Inflammatory macrophage treated with lipopolysaccharide for 1 hour (primary cell): ENCODE data around the gene ALPK3.

Experiments
- DNase-seq, 2 donors: peaks; one replicate each; pipeline ENCODE4 v3.0.0-alpha.2; 2020 to 2022

ALPK3 gene

GRCh38 chr15:84879088-84879780 lies 62.1 kb downstream of the ALPK3 start:
- no peak for DNase-seq

- no peak for DNase-seq
These were observed 62.9 kb downstream of the ALPK3 start for GRCh38 chr15:84880007-84880406.

GRCh38 chr15:84880822-84881519 lies 63.8 kb downstream of the ALPK3 start:
- no peak for DNase-seq

GRCh38 chr15:84881520-84881830 lies 64.3 kb downstream of the ALPK3 start:
- no peak for DNase-seq

GRCh38 chr15:84883466-84883865 lies 66.3 kb downstream of the ALPK3 start:
- DNase-seq: no peak

GRCh38 chr15:84883916-84884781 lies 67.0 kb downstream of the ALPK3 start, which contains the start of gene SLC28A1:
SLC28A1 (plus strand) TSS chr15:84884662; CDS start chr15:84887761, 3,099 bp downstream.
- no peak for DNase-seq

GRCh38 chr15:84885801-84886200 lies 68.6 kb downstream of the ALPK3 start:
- DNase-seq: no peak

- no peak for DNase-seq
These were observed 69.2 kb downstream of the ALPK3 start for GRCh38 chr15:84886211-84886983.

- no peak for DNase-seq
These were observed 69.8 kb downstream of the ALPK3 start for GRCh38 chr15:84886984-84887299.

- no peak for DNase-seq
These were observed 70.8 kb downstream of the ALPK3 start for GRCh38 chr15:84887938-84888337.

GRCh38 chr15:84888639-84889038 lies 71.5 kb downstream of the ALPK3 start:
- no peak for DNase-seq

GRCh38 chr15:84889313-84889990 lies 72.3 kb downstream of the ALPK3 start:
- DNase-seq: no peak

- DNase-seq: no peak
These were observed 73.0 kb downstream of the ALPK3 start for GRCh38 chr15:84889991-84890669.

GRCh38 chr15:84890670-84891162 lies 73.6 kb downstream of the ALPK3 start:
- DNase-seq: no peak

GRCh38 chr15:84891339-84891738 lies 74.2 kb downstream of the ALPK3 start:
- DNase-seq: no peak

- DNase-seq: no peak
These were observed 75.7 kb downstream of the ALPK3 start for GRCh38 chr15:84892786-84893307.

- no peak for DNase-seq
These were observed 76.5 kb downstream of the ALPK3 start for GRCh38 chr15:84893607-84894006.

- DNase-seq: no peak
These were observed 77.7 kb downstream of the ALPK3 start for GRCh38 chr15:84894736-84895425.

- DNase-seq: no peak
These were observed 81.6 kb downstream of the ALPK3 start for GRCh38 chr15:84898761-84899160.

- DNase-seq: no peak
These were observed 82.6 kb downstream of the ALPK3 start for GRCh38 chr15:84899750-84900149.

- DNase-seq: no peak
These were observed 84.4 kb downstream of the ALPK3 start for GRCh38 chr15:84901540-84901939.
